ENCODE data around the gene GLYATL1. TPM values are rescaled to one million over a fixed set of nuclear protein-coding genes. Genes with fewer than 3 reads are reported as not detected.

GLYATL1 gene
- total and polyA plus RNA-seq, 2 donors (not counting 1 experiment from before 2014, with no cell fraction given) = 0.33 to 0.51 TPM

- Histone ChIP-seq H3K9ac (ENCODE audit: insufficient read depth, low read length) (no peak overlapping the region), H3K36me3 (ENCODE audit: control insufficient read depth, insufficient read depth, low read length) (no peaks in the 10 kb centered on the region), H4K20me1 (ENCODE audit: control insufficient read depth, extremely low read depth, insufficient read depth, low read length) (no peaks in the 10 kb centered on the region), H3K4me3 (replicated peaks in 1 of 4; ENCODE audit: control extremely low read depth in 1 of 4, insufficient read depth in 1 of 4, low read depth in 3 of 4, low read length in 4 of 4) (no peak overlapping the region), H3K4me2 (ENCODE audit: extremely low read depth, insufficient read depth, low read length) (no peak overlapping the region), H3K4me1 (ENCODE audit: control insufficient read depth, extremely low read depth, insufficient read depth, low read length) (no peaks in the 10 kb centered on the region), H2AFZ (ENCODE audit: low read length) (no peak overlapping the region), H3K27ac (ENCODE audit: insufficient read depth, low read length) (no peak overlapping the region), H3K9me3 (ENCODE audit: control insufficient read depth, insufficient read depth, low read depth, low read length) (no peaks in the 10 kb centered on the region), H3K79me2 (ENCODE audit: control insufficient read depth, insufficient read depth, low read length) (no peaks in the 10 kb centered on the region), H3K27me3 (ENCODE audit: control insufficient read depth, insufficient read depth, low read length) (no peaks in the 10 kb centered on the region)
- TF ChIP-seq EZH2 (IDR thresholded peaks at IDR 0.05; ENCODE audit: low read length, missing control alignments) = no peak
- TF ChIP-seq CTCF (conservative IDR thresholded peaks at IDR 0.05 in 1 of 2, IDR thresholded peaks at IDR 0.05 in 1 of 2; ENCODE audit: low read depth in 1 of 2, low read length in 2 of 2) = no peak
- no peak for DNase-seq (ENCODE audit: low read depth in 2 of 2)
Measured at GRCh38 chr11:58916637-58917036, 22.7 kb upstream of the GLYATL1 start.

GRCh38 chr11:58917159-58917783, 22.0 kb upstream of the GLYATL1 start:
- Histone ChIP-seq H3K9me3 (ENCODE audit: control insufficient read depth, insufficient read depth, low read depth, low read length) (no peaks in the 10 kb centered on the region), H3K36me3 (ENCODE audit: control insufficient read depth, insufficient read depth, low read length) (no peaks in the 10 kb centered on the region), H3K27ac (ENCODE audit: insufficient read depth, low read length) (no peak overlapping the region), H3K4me3 (replicated peaks in 1 of 4; ENCODE audit: control extremely low read depth in 1 of 4, insufficient read depth in 1 of 4, low read depth in 3 of 4, low read length in 4 of 4) (no peak overlapping the region), H3K9ac (ENCODE audit: insufficient read depth, low read length) (no peak overlapping the region), H3K4me1 (ENCODE audit: control insufficient read depth, extremely low read depth, insufficient read depth, low read length) (no peaks in the 10 kb centered on the region), H2AFZ (ENCODE audit: low read length) (no peak overlapping the region), H4K20me1 (ENCODE audit: control insufficient read depth, extremely low read depth, insufficient read depth, low read length) (no peaks in the 10 kb centered on the region), H3K4me2 (ENCODE audit: extremely low read depth, insufficient read depth, low read length) (no peak overlapping the region), H3K79me2 (ENCODE audit: control insufficient read depth, insufficient read depth, low read length) (no peaks in the 10 kb centered on the region), H3K27me3 (ENCODE audit: control insufficient read depth, insufficient read depth, low read length) (no peaks in the 10 kb centered on the region)
- peak in 1 of 2 donors; percentile 5 for DNase-seq (ENCODE audit: low read depth in 2 of 2)
- no peak for TF ChIP-seq EZH2 (IDR thresholded peaks at IDR 0.05; ENCODE audit: low read length, missing control alignments)
- no peak for TF ChIP-seq CTCF (conservative IDR thresholded peaks at IDR 0.05 in 1 of 2, IDR thresholded peaks at IDR 0.05 in 1 of 2; ENCODE audit: low read depth in 1 of 2, low read length in 2 of 2)

GRCh38 chr11:58919561-58919960, 19.7 kb upstream of the GLYATL1 start:
- H3K4me1 ChIP-seq (ENCODE audit: control insufficient read depth, extremely low read depth, insufficient read depth, low read length) = no peaks in the 10 kb centered on the region
- peak in 1 of 2 donors; percentile 67 for DNase-seq (ENCODE audit: low read depth in 2 of 2)
- no peak overlapping the region for H3K4me3 ChIP-seq (replicated peaks in 1 of 4; ENCODE audit: control extremely low read depth in 1 of 4, insufficient read depth in 1 of 4, low read depth in 3 of 4, low read length in 4 of 4)
- no peak overlapping the region for H3K9ac ChIP-seq (ENCODE audit: insufficient read depth, low read length)
- TF ChIP-seq EZH2 (IDR thresholded peaks at IDR 0.05; ENCODE audit: low read length, missing control alignments) (no peak), CTCF (conservative IDR thresholded peaks at IDR 0.05 in 1 of 2, IDR thresholded peaks at IDR 0.05 in 1 of 2; ENCODE audit: low read depth in 1 of 2, low read length in 2 of 2) (no peak)
- no peaks in the 10 kb centered on the region for H4K20me1 ChIP-seq (ENCODE audit: control insufficient read depth, extremely low read depth, insufficient read depth, low read length)
- H3K4me2 ChIP-seq (ENCODE audit: extremely low read depth, insufficient read depth, low read length) = no peak overlapping the region
- H3K27ac ChIP-seq (ENCODE audit: insufficient read depth, low read length) = no peak overlapping the region
- no peaks in the 10 kb centered on the region for H3K36me3 ChIP-seq (ENCODE audit: control insufficient read depth, insufficient read depth, low read length)
- H3K27me3 ChIP-seq (ENCODE audit: control insufficient read depth, insufficient read depth, low read length) = no peaks in the 10 kb centered on the region
- no peak overlapping the region for H2AFZ ChIP-seq (ENCODE audit: low read length)
- H3K9me3 ChIP-seq (ENCODE audit: control insufficient read depth, insufficient read depth, low read depth, low read length) = no peaks in the 10 kb centered on the region
- H3K79me2 ChIP-seq (ENCODE audit: control insufficient read depth, insufficient read depth, low read length) = no peaks in the 10 kb centered on the region

Measured in fibroblast of lung (primary cell).